Psoas muscle (tissue), 8 donors: ENCODE measurements around the gene MRPL11. TPM values are rescaled to one million over a fixed set of nuclear protein-coding genes. Genes with fewer than 3 reads are reported as not detected.

Experiments used
- ATAC-seq, 4 donors: fragments of 200-7000 bp; cut with Tn5 transposase; one replicate each; pipeline ENCODE4 v1.9.1; 2020; ENCODE audit warnings: moderate library complexity in 3 of 4, mild to moderate bottlenecking in 2 of 4
- DNase-seq, 2 donors: peaks; one replicate each; pipeline ENCODE4 v3.0.0-alpha.2; 2020
- H3K27ac ChIP-seq: fragments of 200-600 bp; one replicate; pipeline ENCODE4 v1.8.0; 2022
- H3K27me3 ChIP-seq, 3 donors: fragments of 200-600 bp in 1 of 3; one replicate each; pipeline versions ENCODE4 v1.6.1 to v1.8.0; 2013 to 2022; ENCODE audit warnings: low read length in 2 of 3, mild to moderate bottlenecking in 2 of 3, moderate library complexity in 1 of 3; ENCODE audit not compliant: insufficient read depth in 3 of 3
- H3K36me3 ChIP-seq, 2 donors: fragments of 200-600 bp in 1 of 2; one replicate each; pipeline versions ENCODE4 v1.6.1 to v1.8.0; 2013 to 2022; ENCODE audit warnings: low read depth in 1 of 2, mild to moderate bottlenecking in 1 of 2, moderate library complexity in 1 of 2; ENCODE audit not compliant: insufficient read depth in 1 of 2
- H3K4me1 ChIP-seq: fragments of 200-600 bp; one replicate; pipeline ENCODE4 v1.8.0; 2022
- H3K4me3 ChIP-seq: fragments of 200-600 bp; one replicate; pipeline ENCODE4 v1.8.0; 2022; ENCODE audit warnings: mild to moderate bottlenecking
- H3K9me3 ChIP-seq: fragments of 200-600 bp; one replicate; pipeline ENCODE4 v1.8.0; 2022
- WGBS, 3 donors: extraction: QIAGEN DNeasy Blood & Tissue Kit; methylation state at CpG; one replicate each; pipeline versions ENCODE4 v1.1.6 to v1.1.7; 2013; 5-methylcytosine and 5-hydroxymethylcytosine counted together
- intact Hi-C, 2 donors: fragments of 100-400 bp; cut with DNase I; formaldehyde crosslinking; loops; one replicate each; pipeline versions ENCODE4 v1.11.0 to v1.14.2; 2022
- long read RNA-seq, 2 donors: library from polyadenylated mRNA; unstranded; transcript quantifications; one replicate each; pipeline ENCODE4 v2.0.0, GENCODE V29; 2021
- polyA plus RNA-seq, 3 donors: library from polyadenylated mRNA; stranded (reverse); fragments of 200-250 nt; gene quantifications; one replicate each; pipeline ENCODE4 v1.2.3, GENCODE V29; 2013
- total RNA-seq, 4 donors: library from RNA; stranded (reverse); fragmentation: NEBNext Ultra II Directional in 2 of 4; extraction: Animal tissue kit (Norgen Biotek cat#: 25700) in 2 of 4; gene quantifications; one replicate each; pipeline versions ENCODE4 v1.2.1 to v1.2.4, GENCODE V29; 2021 to 2023
- TF ChIP-seq, protein P1 (sequence below): fragments of 200-600 bp; IDR thresholded peaks from one replicate; pipeline ENCODE4 v1.8.0; 2022; ENCODE audit warnings: antibody characterized with exemption
- donor health status: healthy with polysubstance abuse.
- donor health status: DM: no; HTN: no; CAD: no; lungs with moderate emphysema.
- donor health status: Bipolar disorder and iron deficiency.
- donor health status: healthy.
- donor health status: DM: yes; HTN: yes; CAD: no.
- donor health status: DM: no; HTN: no; CAD: no.
- donor health status: DM: no; HTN: no; CAD: no.
- donor health status: DM: yes; HTN: yes; CAD: no.

MRPL11 gene
- total RNA-seq (10 to 100 TPM; 37.0 to 57.4 (median 48.7) TPM), polyA plus RNA-seq (10 to 100 TPM; 60.4 to 60.9 (median 60.7) TPM)
- long read RNA-seq, donor 1, transcript MRPL11-201 (5 exons, 1,605 nt) = major isoform, 18 of 23 reads
- long read RNA-seq, donor 1, partial matches to known transcripts = 2 of 23 reads
- long read RNA-seq, donor 1, other reads (novel, unspliced or antisense) = 2 of 23 reads
- long read RNA-seq, donor 2, transcript MRPL11-201 (5 exons, 1,605 nt) = major isoform, 37 of 46 reads
- long read RNA-seq, donor 2, partial matches to known transcripts = 3 of 46 reads
- long read RNA-seq, donor 2, other reads (novel, unspliced or antisense) = 2 of 46 reads

DNA sequence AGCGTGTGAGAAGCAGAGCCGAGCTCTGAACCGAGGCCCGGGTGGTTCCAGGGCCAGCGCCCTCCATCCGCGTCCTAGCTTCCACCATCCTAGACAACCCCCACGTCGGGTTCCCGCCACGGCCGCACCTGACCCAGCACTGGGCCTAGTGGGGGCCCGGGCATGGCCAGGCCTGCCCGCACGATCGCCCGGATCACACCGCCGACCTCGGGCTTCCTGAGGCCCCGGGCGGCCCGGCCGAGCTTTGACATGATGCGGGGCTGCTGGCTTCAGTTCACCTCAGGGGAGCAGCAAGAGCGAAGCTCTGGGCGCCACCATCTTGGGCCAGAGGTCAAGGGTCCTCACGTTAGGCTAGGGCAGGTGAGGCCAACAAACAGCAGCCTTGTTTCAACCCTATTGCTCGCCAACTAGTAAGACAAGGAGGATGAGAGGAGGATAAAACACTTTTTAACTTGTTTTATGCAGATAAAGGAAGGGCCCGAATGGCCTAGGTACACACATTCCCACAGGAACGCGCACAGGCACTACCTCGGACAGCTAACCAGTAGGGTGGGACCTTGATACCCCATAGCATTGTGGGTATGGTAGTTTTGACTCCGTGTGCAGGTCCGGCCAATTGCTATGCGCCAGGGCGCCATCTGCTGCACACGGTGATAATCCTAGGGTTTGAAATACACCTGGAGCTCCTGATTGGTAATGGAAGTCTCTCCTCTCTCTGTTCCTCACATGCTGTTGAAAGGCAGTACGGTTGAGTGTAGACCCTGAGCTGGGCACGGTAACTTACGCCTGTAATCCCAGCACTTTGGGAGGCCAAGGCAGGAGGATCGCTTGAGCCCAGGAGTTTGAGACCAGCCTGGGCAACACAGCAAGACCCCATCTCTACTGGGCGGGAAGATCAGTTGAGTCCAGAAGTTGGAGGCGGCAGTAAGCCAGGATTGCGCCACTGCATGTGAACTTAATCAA lies at the start of gene MRPL11:
MRPL11 (minus strand) TSS at position 345 of the 963 bp plus-strand sequence; CDS start at position 251, 94 bp downstream.
- peak; percentile 100 for ATAC-seq
- DNase-seq = peak; percentile 90 to 94
- Histone ChIP-seq H3K36me3 (peaks cover 9 to 35% of the 10 kb centered on the region in 2 donors), H3K4me1 (peaks cover 8% of the 10 kb centered on the region), H3K9me3 (no peaks in the 10 kb centered on the region), H3K27ac (peak within 1 kb of the TSS; percentile 89), H3K27me3 (no peaks in the 10 kb centered on the region), H3K4me3 (peak within 1 kb of the TSS; percentile 97)
- WGBS, 3 donors = 8% methylated on average over 44 to 45 of the region's 45 CpGs
- intact Hi-C loops = loop anchor here in 1 of 2 donors (1.0 kb wide), 1 partner anchor 42 kb away; the partner anchor contains the start of gene DPP3
- TF ChIP-seq, protein P1, sequence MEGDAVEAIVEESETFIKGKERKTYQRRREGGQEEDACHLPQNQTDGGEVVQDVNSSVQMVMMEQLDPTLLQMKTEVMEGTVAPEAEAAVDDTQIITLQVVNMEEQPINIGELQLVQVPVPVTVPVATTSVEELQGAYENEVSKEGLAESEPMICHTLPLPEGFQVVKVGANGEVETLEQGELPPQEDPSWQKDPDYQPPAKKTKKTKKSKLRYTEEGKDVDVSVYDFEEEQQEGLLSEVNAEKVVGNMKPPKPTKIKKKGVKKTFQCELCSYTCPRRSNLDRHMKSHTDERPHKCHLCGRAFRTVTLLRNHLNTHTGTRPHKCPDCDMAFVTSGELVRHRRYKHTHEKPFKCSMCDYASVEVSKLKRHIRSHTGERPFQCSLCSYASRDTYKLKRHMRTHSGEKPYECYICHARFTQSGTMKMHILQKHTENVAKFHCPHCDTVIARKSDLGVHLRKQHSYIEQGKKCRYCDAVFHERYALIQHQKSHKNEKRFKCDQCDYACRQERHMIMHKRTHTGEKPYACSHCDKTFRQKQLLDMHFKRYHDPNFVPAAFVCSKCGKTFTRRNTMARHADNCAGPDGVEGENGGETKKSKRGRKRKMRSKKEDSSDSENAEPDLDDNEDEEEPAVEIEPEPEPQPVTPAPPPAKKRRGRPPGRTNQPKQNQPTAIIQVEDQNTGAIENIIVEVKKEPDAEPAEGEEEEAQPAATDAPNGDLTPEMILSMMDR = peak; percentile 57

DNA sequence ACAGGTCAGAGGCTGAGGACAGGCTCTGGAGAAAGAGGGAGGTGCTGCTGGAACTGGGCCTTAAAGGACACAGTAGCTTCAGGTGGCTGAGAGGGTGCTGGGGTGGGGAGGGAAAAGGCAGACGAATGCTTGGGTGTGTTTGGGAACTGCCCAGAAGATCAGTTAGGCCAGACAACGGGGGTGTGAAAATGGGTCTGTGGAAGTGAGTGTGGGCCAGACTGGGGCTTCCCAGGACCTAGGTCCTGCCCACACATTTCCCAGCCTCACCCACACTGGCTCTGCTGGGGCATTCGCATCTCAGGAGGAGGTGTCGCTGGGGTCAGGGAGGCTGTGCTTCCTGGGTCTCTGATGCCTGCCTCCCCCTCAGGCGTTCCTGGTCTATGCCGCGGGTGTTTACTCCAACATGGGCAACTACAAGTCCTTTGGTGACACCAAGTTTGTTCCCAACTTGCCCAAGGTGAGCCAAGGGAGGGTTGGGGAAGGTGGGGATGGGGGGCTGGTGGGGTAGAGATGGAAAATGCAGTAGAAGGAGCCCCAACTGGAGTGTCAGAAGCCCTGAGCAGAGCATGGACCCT lies 46.2 kb upstream of the MRPL11 start:
- WGBS, 3 donors = 76 to 87% (median 83%) methylated on average over 7 of the region's 7 CpGs
- no peak for ATAC-seq
- peaks cover 0 to 73% of the 10 kb centered on the region in 2 donors for H3K36me3 ChIP-seq

DNA sequence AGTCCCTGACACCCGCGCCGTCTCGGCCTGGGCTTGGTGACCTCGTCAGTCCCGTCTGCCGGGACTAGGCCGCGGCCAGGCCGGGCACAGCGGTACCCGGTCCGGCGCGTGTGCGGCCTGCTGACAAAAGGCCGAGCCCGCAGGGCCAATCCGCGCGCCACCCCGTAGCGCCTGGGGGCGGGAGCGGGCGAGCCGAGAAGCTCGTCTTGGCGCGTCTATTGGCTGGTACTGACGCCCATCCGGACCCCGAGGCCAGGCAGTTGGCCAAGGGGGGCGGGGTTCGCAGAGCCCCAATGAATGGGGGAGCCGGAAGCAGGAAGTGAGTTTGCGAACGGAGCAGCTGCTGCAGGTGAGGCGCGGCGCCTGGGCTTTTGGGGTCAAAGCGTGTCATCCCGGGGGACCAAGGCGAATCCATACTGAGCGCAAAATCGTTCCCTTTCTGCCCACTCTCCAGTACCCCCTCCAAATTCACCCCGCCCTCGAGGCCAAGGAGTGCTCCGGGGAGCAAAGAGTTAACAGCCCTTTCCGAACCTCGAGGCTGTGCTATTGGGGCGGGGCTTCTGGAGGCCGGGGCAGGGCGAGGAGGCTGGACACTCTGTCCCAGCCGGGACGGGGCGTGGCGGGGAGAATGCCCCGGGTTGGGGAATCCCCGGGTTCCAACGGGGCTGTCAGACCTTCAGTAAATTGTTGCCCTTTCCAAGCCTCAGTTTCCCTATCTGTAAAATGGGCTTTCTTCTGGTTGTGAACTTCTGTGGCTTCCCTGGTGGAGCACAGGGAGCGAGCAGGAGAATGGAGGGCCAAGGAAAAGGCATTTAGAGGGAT lies 41.7 kb upstream of the MRPL11 start, which contains the start of gene DPP3:
DPP3 (plus strand) TSS at position 318 of the 822 bp plus-strand sequence. CDS start 1,767 bp downstream, outside the sequence.
- DNase-seq (peak; percentile 99), ATAC-seq (peak; percentile 90 to 97 (median 94))
- WGBS, 3 donors = 1% methylated on average over 57 to 62 of the region's 62 CpGs
- H3K4me3 ChIP-seq = peak within 1 kb of the TSS; percentile 96
- H3K36me3 ChIP-seq = peaks cover under 1 to 38% of the 10 kb centered on the region in 2 donors
- H3K9me3 ChIP-seq = no peaks in the 10 kb centered on the region
- no peaks in the 10 kb centered on the region for H3K27me3 ChIP-seq
- peaks cover 24% of the 10 kb centered on the region for H3K4me1 ChIP-seq
- peak within 1 kb of the TSS; percentile 95 for H3K27ac ChIP-seq
- intact Hi-C loops = loop anchor here in 1 of 2 donors (1.0 kb wide), 1 partner anchor 42 kb away; the partner anchor contains the start of gene MRPL11
- TF ChIP-seq, protein P1 = no peak

More for the DNA sequence above, 46.2 kb upstream of the MRPL11 start:
- TF ChIP-seq, protein P1 = no peak
- H3K27ac ChIP-seq = no peak overlapping the region
- H3K27me3 ChIP-seq = no peaks in the 10 kb centered on the region
- H3K9me3 ChIP-seq = no peaks in the 10 kb centered on the region
- no peak overlapping the region for H3K4me3 ChIP-seq
- H3K4me1 ChIP-seq = peaks cover 15% of the 10 kb centered on the region
- peak in 1 of 2 donors; percentile 15 for DNase-seq
- intact Hi-C loops = no loop called here
